Measurements from ENCODE around the gene SLX4.
A peak's percentile ranks its signal among the peaks of the same experiment; 100 is the strongest.

The SLX4 gene

GRCh38 chr16:3638916-3639644 lies 27.7 kb upstream of the SLX4 start:
- TF ChIP-seq, protein P1, sequence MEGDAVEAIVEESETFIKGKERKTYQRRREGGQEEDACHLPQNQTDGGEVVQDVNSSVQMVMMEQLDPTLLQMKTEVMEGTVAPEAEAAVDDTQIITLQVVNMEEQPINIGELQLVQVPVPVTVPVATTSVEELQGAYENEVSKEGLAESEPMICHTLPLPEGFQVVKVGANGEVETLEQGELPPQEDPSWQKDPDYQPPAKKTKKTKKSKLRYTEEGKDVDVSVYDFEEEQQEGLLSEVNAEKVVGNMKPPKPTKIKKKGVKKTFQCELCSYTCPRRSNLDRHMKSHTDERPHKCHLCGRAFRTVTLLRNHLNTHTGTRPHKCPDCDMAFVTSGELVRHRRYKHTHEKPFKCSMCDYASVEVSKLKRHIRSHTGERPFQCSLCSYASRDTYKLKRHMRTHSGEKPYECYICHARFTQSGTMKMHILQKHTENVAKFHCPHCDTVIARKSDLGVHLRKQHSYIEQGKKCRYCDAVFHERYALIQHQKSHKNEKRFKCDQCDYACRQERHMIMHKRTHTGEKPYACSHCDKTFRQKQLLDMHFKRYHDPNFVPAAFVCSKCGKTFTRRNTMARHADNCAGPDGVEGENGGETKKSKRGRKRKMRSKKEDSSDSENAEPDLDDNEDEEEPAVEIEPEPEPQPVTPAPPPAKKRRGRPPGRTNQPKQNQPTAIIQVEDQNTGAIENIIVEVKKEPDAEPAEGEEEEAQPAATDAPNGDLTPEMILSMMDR (IDR thresholded peaks at IDR 0.05; ENCODE audit: extremely low read depth, missing control alignments) = no peak
- DNase-seq (ENCODE audit: low spot score) = no peak

- DNase-seq (ENCODE audit: low spot score) = peak; percentile 51
These were observed 26.0 kb upstream of the SLX4 start for GRCh38 chr16:3637371-3637923.

GRCh38 chr16:3625911-3626732 lies 14.7 kb upstream of the SLX4 start:
- TF ChIP-seq, protein P1 (IDR thresholded peaks at IDR 0.05; ENCODE audit: extremely low read depth, missing control alignments) = no peak
- peak; percentile 56 for DNase-seq (ENCODE audit: low spot score)

More at GRCh38 chr16:3637371-3637923, 26.0 kb upstream of the SLX4 start:
- TF ChIP-seq, protein P1 (IDR thresholded peaks at IDR 0.05; ENCODE audit: extremely low read depth, missing control alignments) = no peak

DNA sequence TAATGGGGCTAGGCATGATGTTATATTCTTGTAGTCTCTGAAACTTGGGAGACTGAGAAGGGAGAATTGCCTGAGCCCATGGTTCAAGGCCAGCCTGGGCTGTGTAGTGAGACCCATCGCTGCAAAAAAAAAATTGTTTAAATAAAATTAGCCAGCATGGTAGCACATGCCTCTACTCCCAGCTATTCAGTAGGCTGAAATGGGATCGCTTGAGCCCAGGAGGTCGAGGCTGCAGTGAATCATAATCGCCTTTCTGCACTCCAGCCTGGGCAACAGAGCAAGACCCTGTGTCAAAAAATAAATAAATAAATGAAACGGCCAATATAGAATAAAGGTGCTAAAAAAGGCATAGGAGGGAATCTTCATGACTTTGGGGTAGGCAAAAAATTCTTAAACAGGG lies 13.9 kb upstream of the SLX4 start:
- TF ChIP-seq, protein P1 (IDR thresholded peaks at IDR 0.05; ENCODE audit: extremely low read depth, missing control alignments) = no peak
- no peak for DNase-seq (ENCODE audit: low spot score)

- DNase-seq (ENCODE audit: low spot score) = no peak
- TF ChIP-seq, protein P1 (IDR thresholded peaks at IDR 0.05; ENCODE audit: extremely low read depth, missing control alignments) = no peak
These were observed 12.2 kb upstream of the SLX4 start for GRCh38 chr16:3623642-3624041.

DNA sequence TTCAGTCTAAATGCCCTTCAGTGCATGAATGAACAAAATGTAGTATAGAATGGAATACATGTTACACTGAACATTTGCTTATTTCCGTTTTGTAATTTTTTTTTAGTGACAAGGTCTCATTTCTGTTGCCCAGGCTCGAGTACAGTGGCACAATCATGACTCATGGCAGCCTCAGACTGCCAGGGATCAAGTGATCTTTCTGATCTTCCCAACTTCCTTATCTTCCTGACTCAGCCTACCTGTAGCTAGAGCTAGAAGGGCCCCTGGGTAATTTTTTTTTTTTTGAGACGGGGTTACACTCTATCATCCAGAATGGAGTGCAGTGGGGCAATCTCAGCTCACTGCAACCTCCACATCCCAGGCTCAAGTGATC lies 7.3 kb upstream of the SLX4 start:
- DNase-seq (ENCODE audit: low spot score) = no peak
- TF ChIP-seq, protein P1 (IDR thresholded peaks at IDR 0.05; ENCODE audit: extremely low read depth, missing control alignments) = no peak

Measured in GM20000 (cell line).